A549 (cell line): Measurements from ENCODE around the gene TEKT5. TPM values are rescaled to one million over a fixed set of nuclear protein-coding genes. Genes with fewer than 3 reads are reported as not detected.

Source experiments
- ATAC-seq, 2 experiments: fragments of 200-7000 bp in 1 of 2; fragments of >200 bp in 1 of 2; cut with Nextera tagmentation in 1 of 2; cut with Tn5 transposase in 1 of 2; 3 replicates each; pipeline versions ENCODE4 v1.8.0 to v1.9.1; 2018 to 2020; ENCODE audit warnings: mild to moderate bottlenecking in 1 of 2, moderate library complexity in 1 of 2
- CTCF ChIA-PET: fragments of 300-600 bp; sonication (Branson Sonifier 250); formaldehyde crosslinking; extraction: SDS; loops from one replicate; lab custom pipeline; 2021; ENCODE audit warnings: antibody characterized with exemption, inconsistent platforms; lab: Yijun Ruan, JAX
- POLR2A ChIA-PET: fragments of 350-600 bp; formaldehyde crosslinking; extraction: SDS; loops from one replicate; lab custom pipeline; 2021; ENCODE audit warnings: antibody characterized with exemption, inconsistent platforms; lab: Yijun Ruan, JAX
- DNase-seq, 2 experiments: peaks; one replicate each; pipeline versions ENCODE4 v3.0.0 to v3.0.0-alpha.2; 2011 to 2016; ENCODE audit warnings: low read depth in 1 of 2, low spot score in 1 of 2
- FAIRE-seq: peaks from 2 replicates; lab custom pipeline; 2011; peaks lifted over from hg19 to GRCh38; lab: Jason Lieb, UNC
- H3K27ac ChIP-seq, 2 experiments: fragments of >200 bp; sonication (Bioruptor Twin); formaldehyde crosslinking; 3 replicates each; pipeline ENCODE4 v1.5.1; 2016 to 2017
- H3K4me1 ChIP-seq: fragments of >200 bp; sonication (Bioruptor Twin); formaldehyde crosslinking; 3 replicates; pipeline ENCODE4 v1.6.1; 2016
- H3K4me2 ChIP-seq: fragments of >200 bp; sonication (Bioruptor Twin); formaldehyde crosslinking; 3 replicates; pipeline ENCODE4 v1.6.1; 2016
- H3K4me3 ChIP-seq: fragments of >200 bp; sonication (Bioruptor Twin); formaldehyde crosslinking; 3 replicates; pipeline ENCODE4 v1.5.1; 2016
- H3K9me3 ChIP-seq: fragments of >200 bp; sonication (Bioruptor Twin); formaldehyde crosslinking; 3 replicates; pipeline ENCODE4 v1.6.1; 2016
- ATOH8 ChIP-seq: fragments of 250-450 bp; sonication (Bioruptor Pico); IDR thresholded peaks from 2 replicates; pipeline ENCODE4 v1.5.0; 2020; ENCODE audit warnings: low read depth, mild to moderate bottlenecking, moderate library complexity
- CBX2 ChIP-seq: fragments of 200-600 bp; sonication (generic); IDR thresholded peaks from 2 replicates; pipeline ENCODE4 v1.6.1; 2016; ENCODE audit warnings: low read depth, mild to moderate bottlenecking, borderline replicate concordance
- CBX8 ChIP-seq: fragments of 200-600 bp; sonication (generic); IDR thresholded peaks from 2 replicates; pipeline ENCODE4 v1.6.1; 2016
- CHD2 ChIP-seq: fragments of 150-350 bp; IDR thresholded peaks from 2 replicates; pipeline ENCODE4 v1.6.1; 2014; ENCODE audit warnings: low read length; ENCODE audit not compliant: partially characterized antibody
- CHD4 ChIP-seq: fragments of 200-600 bp; sonication (generic); IDR thresholded peaks from 2 replicates; pipeline ENCODE4 v1.6.1; 2016; ENCODE audit warnings: antibody characterized with exemption, mild to moderate bottlenecking, borderline replicate concordance
- E2F6 ChIP-seq: IDR thresholded peaks from 2 replicates; pipeline ENCODE4 v1.6.1; 2012; ENCODE audit warnings: low read depth, borderline replicate concordance
- EHMT2 ChIP-seq: fragments of 200-600 bp; sonication (generic); IDR thresholded peaks from 2 replicates; pipeline ENCODE4 v1.6.1; 2016; ENCODE audit warnings: antibody characterized with exemption, low read depth, mild to moderate bottlenecking, moderate library complexity
- ESRRA ChIP-seq: fragments of 150-350 bp; IDR thresholded peaks from 2 replicates; pipeline ENCODE4 v1.6.1; 2014; ENCODE audit warnings: mild to moderate bottlenecking, low read length, borderline replicate concordance
- FOXS1 ChIP-seq: fragments of 250-450 bp; sonication (Bioruptor Pico); IDR thresholded peaks from 2 replicates; pipeline ENCODE4 v1.5.0; 2020; ENCODE audit warnings: mild to moderate bottlenecking, moderate library complexity
- GATA3 ChIP-seq: IDR thresholded peaks from 2 replicates; pipeline ENCODE4 v1.6.1; 2012; ENCODE audit warnings: borderline replicate concordance
- HOXB5 ChIP-seq: fragments of 250-450 bp; sonication (Bioruptor Pico); IDR thresholded peaks from 2 replicates; pipeline ENCODE4 v1.5.0; 2020; ENCODE audit warnings: mild to moderate bottlenecking, moderate library complexity
- KDM1A ChIP-seq: fragments of 200-600 bp; sonication (generic); IDR thresholded peaks from 2 replicates; pipeline ENCODE4 v1.6.1; 2016; ENCODE audit warnings: low read depth, mild to moderate bottlenecking
- KDM5A ChIP-seq: fragments of 200-600 bp; sonication (generic); IDR thresholded peaks from 2 replicates; pipeline ENCODE4 v1.6.1; 2016; ENCODE audit warnings: antibody characterized with exemption, mild to moderate bottlenecking
- MAFK ChIP-seq: fragments of 450-650 bp; IDR thresholded peaks from 2 replicates; pipeline ENCODE4 v1.6.1; 2014; ENCODE audit not compliant: partially characterized antibody
- MAZ ChIP-seq: fragments of 150-350 bp; IDR thresholded peaks from 2 replicates; pipeline ENCODE4 v1.6.1; 2014; ENCODE audit warnings: antibody characterized with exemption, low read depth, low read length, borderline replicate concordance
- NFE2L2 ChIP-seq: fragments of 150-350 bp; conservative IDR thresholded peaks from 2 replicates; pipeline ENCODE4 v1.6.1; 2014; ENCODE audit warnings: low read length
- NPAS2 ChIP-seq: fragments of 250-450 bp; sonication (Bioruptor Pico); IDR thresholded peaks from 2 replicates; pipeline ENCODE4 v1.8.0; 2022; ENCODE audit warnings: mild to moderate bottlenecking, moderate library complexity, borderline replicate concordance
- NR3C1 ChIP-seq: fragments of >200 bp; sonication (Bioruptor Twin); formaldehyde crosslinking; IDR thresholded peaks from 3 replicates; pipeline ENCODE4 v1.6.1; 2017
- PBX3 ChIP-seq: IDR thresholded peaks from 2 replicates; pipeline ENCODE4 v1.6.1; 2012
- RAD21 ChIP-seq, 2 experiments: fragments of >200 bp in 1 of 2; sonication (Bioruptor Twin) in 1 of 2; formaldehyde crosslinking in 1 of 2; IDR thresholded peaks in 1 of 2; conservative IDR thresholded peaks in 1 of 2; 2 replicates in 1 of 2; 3 replicates in 1 of 2; pipeline ENCODE4 v1.6.1; 2012 to 2018; ENCODE audit warnings: inconsistent platforms in 1 of 2
- RCOR1 ChIP-seq: fragments of 150-350 bp; IDR thresholded peaks from 2 replicates; pipeline ENCODE4 v1.6.1; 2014; ENCODE audit warnings: antibody characterized with exemption, low read length, low read depth
- RFX5 ChIP-seq: fragments of 450-650 bp; IDR thresholded peaks from 2 replicates; pipeline ENCODE4 v1.7.1; 2014; ENCODE audit warnings: antibody characterized with exemption, mild to moderate bottlenecking, moderate library complexity
- RNF2 ChIP-seq: fragments of 200-600 bp; sonication (generic); IDR thresholded peaks from 2 replicates; pipeline ENCODE4 v1.6.1; 2016; ENCODE audit warnings: low read depth, mild to moderate bottlenecking, antibody characterized with exemption, moderate library complexity, borderline replicate concordance
- SREBF2 ChIP-seq: fragments of 450-650 bp; IDR thresholded peaks from 2 replicates; pipeline ENCODE4 v1.6.1; 2014; ENCODE audit warnings: mild to moderate bottlenecking, moderate library complexity
- USF2 ChIP-seq: fragments of 450-650 bp; IDR thresholded peaks from 2 replicates; pipeline ENCODE4 v1.6.1; 2014; ENCODE audit warnings: antibody characterized with exemption
- WGBS: methylation state at CpG from one replicate; pipeline ENCODE4 v1.1.6; 2017; ENCODE audit errors: missing lambda C conversion rate; 5-methylcytosine and 5-hydroxymethylcytosine counted together
- polyA plus RNA-seq, 4 experiments: library from polyadenylated mRNA; depleted of rRNA in 3 of 4; stranded (reverse); fragments of >200 nt; fragmentation: RNase III in 1 of 4; extraction: RNeasy Plus Mini Kit Qiagen cat#74134 plus additional on column Dnase treatment in 1 of 4; gene quantifications; 2 replicates in 3 of 4; 3 replicates in 1 of 4; pipeline ENCODE4 v1.2.3, GENCODE V29; 2011 to 2017
- TF ChIP-seq, protein P1 (sequence below): fragments of 150-350 bp; IDR thresholded peaks from 2 replicates; pipeline ENCODE4 v1.6.1; 2014; ENCODE audit warnings: low read depth, mild to moderate bottlenecking, low read length
- TF ChIP-seq, protein P2 (sequence below): fragments of 250-450 bp; sonication (Bioruptor Pico); IDR thresholded peaks from 2 replicates; pipeline ENCODE4 v1.5.0; 2021; ENCODE audit warnings: mild to moderate bottlenecking, moderate library complexity, borderline replicate concordance

The TEKT5 gene
- polyA plus RNA-seq, 2 of the 4 experiments (the other 2 are of a cell fraction): 0.14 TPM; not detected in 1

- FAIRE-seq: no peak
- no peak overlapping the region for H3K4me2 ChIP-seq
- no peak for TF ChIP-seq MAZ
- TF ChIP-seq RNF2: no peak
- TF ChIP-seq RCOR1: no peak
- no peak for TF ChIP-seq E2F6
- no peak for TF ChIP-seq RFX5
- TF ChIP-seq SREBF2: no peak
- TF ChIP-seq, protein P1, sequence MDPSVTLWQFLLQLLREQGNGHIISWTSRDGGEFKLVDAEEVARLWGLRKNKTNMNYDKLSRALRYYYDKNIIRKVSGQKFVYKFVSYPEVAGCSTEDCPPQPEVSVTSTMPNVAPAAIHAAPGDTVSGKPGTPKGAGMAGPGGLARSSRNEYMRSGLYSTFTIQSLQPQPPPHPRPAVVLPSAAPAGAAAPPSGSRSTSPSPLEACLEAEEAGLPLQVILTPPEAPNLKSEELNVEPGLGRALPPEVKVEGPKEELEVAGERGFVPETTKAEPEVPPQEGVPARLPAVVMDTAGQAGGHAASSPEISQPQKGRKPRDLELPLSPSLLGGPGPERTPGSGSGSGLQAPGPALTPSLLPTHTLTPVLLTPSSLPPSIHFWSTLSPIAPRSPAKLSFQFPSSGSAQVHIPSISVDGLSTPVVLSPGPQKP: no peak
- TF ChIP-seq NR3C1: no peak
- no peak for TF ChIP-seq EHMT2
- TF ChIP-seq FOXS1 (CRISPR knock-in tag): no peak
- TF ChIP-seq, all 56 proteins: peak for 0
- ChIA-PET CTCF (no interaction called here), POLR2A (no interaction called here)
- 71% methylated on average over 6 of the region's 6 CpGs for WGBS
- H3K9me3 ChIP-seq: no peaks in the 10 kb centered on the region
- DNase-seq (no peak), ATAC-seq (no peak)
- no peak overlapping the region for H3K4me3 ChIP-seq
- peak overlapping the region in 1 of 2 experiments; percentile 34; a peak in 2 of 6 replicates for H3K27ac ChIP-seq
- peaks cover 9% of the 10 kb centered on the region; the same call in 2 of the 3 replicates for H3K4me1 ChIP-seq
Observed at GRCh38 chr16:10616419-10616755, 78.3 kb downstream of the TEKT5 start.

- Histone ChIP-seq H3K4me2 (no peak overlapping the region), H3K9me3 (no peaks in the 10 kb centered on the region), H3K27ac (no peak overlapping the region), H3K4me1 (peaks cover 19% of the 10 kb centered on the region; the same call in 2 of the 3 replicates), H3K4me3 (no peak overlapping the region)
- TF ChIP-seq RFX5 (no peak), HOXB5 (CRISPR knock-in tag) (no peak), CBX2 (no peak), CHD4 (no peak), NFE2L2 (no peak), ESRRA (no peak), MAFK (no peak), ATOH8 (no peak)
- TF ChIP-seq, protein P2, sequence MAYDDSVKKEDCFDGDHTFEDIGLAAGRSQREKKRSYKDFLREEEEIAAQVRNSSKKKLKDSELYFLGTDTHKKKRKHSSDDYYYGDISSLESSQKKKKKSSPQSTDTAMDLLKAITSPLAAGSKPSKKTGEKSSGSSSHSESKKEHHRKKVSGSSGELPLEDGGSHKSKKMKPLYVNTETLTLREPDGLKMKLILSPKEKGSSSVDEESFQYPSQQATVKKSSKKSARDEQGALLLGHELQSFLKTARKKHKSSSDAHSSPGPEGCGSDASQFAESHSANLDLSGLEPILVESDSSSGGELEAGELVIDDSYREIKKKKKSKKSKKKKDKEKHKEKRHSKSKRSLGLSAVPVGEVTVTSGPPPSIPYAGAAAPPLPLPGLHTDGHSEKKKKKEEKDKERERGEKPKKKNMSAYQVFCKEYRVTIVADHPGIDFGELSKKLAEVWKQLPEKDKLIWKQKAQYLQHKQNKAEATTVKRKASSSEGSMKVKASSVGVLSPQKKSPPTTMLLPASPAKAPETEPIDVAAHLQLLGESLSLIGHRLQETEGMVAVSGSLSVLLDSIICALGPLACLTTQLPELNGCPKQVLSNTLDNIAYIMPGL (CRISPR knock-in tag): no peak
- no peak for FAIRE-seq
- DNase-seq: no peak
- CTCF ChIA-PET: no interaction called here
- ATAC-seq: no peak
- POLR2A ChIA-PET: no interaction called here
Observed at GRCh38 chr16:10614685-10615084, 80.0 kb downstream of the TEKT5 start.

- ATAC-seq (no peak), DNase-seq (no peak), FAIRE-seq (no peak)
- Histone ChIP-seq H3K4me3 (no peak overlapping the region), H3K4me1 (peaks cover 19% of the 10 kb centered on the region; the same call in 2 of the 3 replicates), H3K4me2 (no peak overlapping the region), H3K27ac (no peak overlapping the region), H3K9me3 (no peaks in the 10 kb centered on the region)
- CTCF ChIA-PET: no interaction called here
- POLR2A ChIA-PET: no interaction called here
- WGBS: 75% methylated on average over 6 of the region's 6 CpGs
- no peak for TF ChIP-seq CHD2
- no peak for TF ChIP-seq NFE2L2
- no peak for TF ChIP-seq KDM1A
- no peak for TF ChIP-seq GATA3
- no peak for TF ChIP-seq NPAS2
- no peak for TF ChIP-seq RNF2
- no peak for TF ChIP-seq USF2
- no peak for TF ChIP-seq PBX3
- TF ChIP-seq, protein P1: no peak
- TF ChIP-seq RAD21 (conservative IDR thresholded peaks at IDR 0.05 in 1 of 2, IDR thresholded peaks at IDR 0.05 in 1 of 2): no peak
- no peak for TF ChIP-seq CBX8
- TF ChIP-seq FOXS1 (CRISPR knock-in tag): no peak
- no peak for TF ChIP-seq KDM5A
Observed at GRCh38 chr16:10613785-10614485, 80.8 kb downstream of the TEKT5 start.
